HG03432 (cell line): ENCODE measurements around the gene LRRC55.
"Not testable (repeated sequence)": the region's sequence is repeated elsewhere in the genome, so short reads cannot be mapped to it uniquely, and the experiment has no call there.

ENCODE experiments used
- ATAC-seq: cut with Tn5 transposase; IDR thresholded peaks from one replicate; pipeline ENCODE4 v1.9.1; 2021; ENCODE audit warnings: mild to moderate bottlenecking, moderate library complexity; ENCODE audit not compliant: unreplicated experiment

Gene LRRC55

GRCh38 chr11:57160665-57161064, 21.1 kb upstream of the LRRC55 start:
- no peak for ATAC-seq

- no peak for ATAC-seq
Measured at GRCh38 chr11:57161351-57161750, 20.4 kb upstream of the LRRC55 start.

GRCh38 chr11:57162179-57162898, 19.4 kb upstream of the LRRC55 start:
- ATAC-seq, result no peak

GRCh38 chr11:57163160-57163868, 18.4 kb upstream of the LRRC55 start:
- ATAC-seq, result no peak

GRCh38 chr11:57164317-57164716, 17.4 kb upstream of the LRRC55 start:
- ATAC-seq, result no peak

GRCh38 chr11:57167125-57167846, 14.5 kb upstream of the LRRC55 start:
- ATAC-seq, result no peak

GRCh38 chr11:57169732-57170313, 11.9 kb upstream of the LRRC55 start:
- not testable (repeated sequence) for ATAC-seq

GRCh38 chr11:57172031-57172430, 9.7 kb upstream of the LRRC55 start:
- ATAC-seq, result no peak

- ATAC-seq, result no peak
Measured at GRCh38 chr11:57174656-57175055, 7.1 kb upstream of the LRRC55 start.

GRCh38 chr11:57175478-57175877, 6.3 kb upstream of the LRRC55 start:
- ATAC-seq, result no peak

- no peak for ATAC-seq
Measured at GRCh38 chr11:57178334-57178733, 3.4 kb upstream of the LRRC55 start.

GRCh38 chr11:57179681-57180080, 2.1 kb upstream of the LRRC55 start:
- ATAC-seq, result no peak

GRCh38 chr11:57180081-57180561, 1.6 kb upstream of the LRRC55 start:
- ATAC-seq, result no peak

GRCh38 chr11:57180964-57181363, 789 bp upstream of the LRRC55 start:
- ATAC-seq, result no peak

GRCh38 chr11:57182896-57183295, 1.1 kb downstream of the LRRC55 start:
- no peak for ATAC-seq

GRCh38 chr11:57190548-57190947, 8.8 kb downstream of the LRRC55 start:
- no peak for ATAC-seq

- no peak for ATAC-seq
Measured at GRCh38 chr11:57191311-57192219, 9.8 kb downstream of the LRRC55 start.

- no peak for ATAC-seq
Measured at GRCh38 chr11:57192316-57192715, 10.6 kb downstream of the LRRC55 start.

GRCh38 chr11:57196596-57196995, 14.8 kb downstream of the LRRC55 start:
- no peak for ATAC-seq

- ATAC-seq, result no peak
Measured at GRCh38 chr11:57197762-57198161, 16.0 kb downstream of the LRRC55 start.
